ENCODE measurements around the gene ANKS1B. TPM values are rescaled to one million over a fixed set of nuclear protein-coding genes. Genes with fewer than 3 reads are reported as not detected.

Gene ANKS1B
- total and polyA plus RNA-seq, 10 of the 15 experiments (the other 5 are each of a cell fraction or from before 2014, with no cell fraction given) = 0.16 to 1.3 (median 0.82) TPM; not detected in 7

DNA sequence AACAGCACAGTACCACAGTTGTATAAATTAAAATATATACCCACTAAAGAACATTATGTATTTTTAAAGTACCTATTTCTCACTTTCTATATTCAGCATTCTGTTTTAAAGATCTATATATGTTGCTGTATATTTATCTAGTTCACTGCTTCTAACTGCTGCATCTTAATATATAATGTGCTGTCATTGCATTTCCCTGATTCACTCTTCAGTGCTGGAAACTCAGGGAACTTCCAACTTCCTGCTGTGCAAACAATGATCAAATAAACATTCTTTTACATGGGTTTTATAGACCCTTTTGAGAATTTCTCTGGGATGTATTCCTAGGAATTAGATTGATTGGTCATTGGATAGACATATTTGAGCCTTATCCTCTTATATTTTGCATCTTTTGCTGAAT lies 960.5 kb downstream of the ANKS1B start:
- no TSS peak for BruUV-seq (replicated peaks)
- Histone ChIP-seq H3K4me1 (ENCODE audit: control insufficient read depth, insufficient read depth, low read length) (no peaks in the 10 kb centered on the region), H2AFZ (ENCODE audit: control insufficient read depth, low read depth, low read length) (no peak overlapping the region), H3K79me2 (ENCODE audit: control insufficient read depth, insufficient read depth, low read length) (no peaks in the 10 kb centered on the region), H3K4me3 (no peak overlapping the region), H3K9ac (ENCODE audit: control insufficient read depth, insufficient read depth, low read length) (no peak overlapping the region), H3K36me3 (ENCODE audit: control insufficient read depth in 2 of 2, insufficient read depth in 2 of 2, low read length in 1 of 2) (no peaks in the 10 kb centered on the region), H4K20me1 (ENCODE audit: control insufficient read depth, insufficient read depth) (no peaks in the 10 kb centered on the region), H3K27me3 (replicated peaks in 1 of 2; ENCODE audit: control insufficient read depth in 2 of 2, insufficient read depth in 2 of 2, low read length in 1 of 2) (no peaks in the 10 kb centered on the region), H3K4me2 (ENCODE audit: control insufficient read depth, insufficient read depth) (no peak overlapping the region), H3K9me3 (replicated peaks; ENCODE audit: control insufficient read depth, insufficient read depth, low read length) (no peaks in the 10 kb centered on the region), H3K27ac (ENCODE audit: control insufficient read depth, insufficient read depth) (no peak overlapping the region)
- ChIA-PET SMC1A (ENCODE audit: uncharacterized antibody, unreplicated experiment) (no interaction called here), POLR2A (no interaction called here), RAD21 (ENCODE audit: unreplicated experiment) (no interaction called here), CTCF (no interaction called here)
- DNase-seq (ENCODE audit: low read depth, low spot score) (no peak), FAIRE-seq (no peak), ATAC-seq (no peak)
- TF ChIP-seq SUPT20H (IDR thresholded peaks at IDR 0.05; ENCODE audit: borderline replicate concordance, control insufficient read depth, low read depth, low read length) (no peak), HCFC1 (IDR thresholded peaks at IDR 0.05; ENCODE audit: low read length) (no peak), NFYB (IDR thresholded peaks at IDR 0.05; ENCODE audit: insufficient read depth, low read depth, low read length) (no peak), POLR2A (IDR thresholded peaks at IDR 0.05; ENCODE audit: low read depth, low read length) (no peak), ZZZ3 (IDR thresholded peaks at IDR 0.05; ENCODE audit: control insufficient read depth, insufficient read length, low read depth) (no peak), SPI1 (IDR thresholded peaks at IDR 0.05; ENCODE audit: borderline replicate concordance, insufficient read depth, low read depth, low read length) (no peak), ZBED1 (IDR thresholded peaks at IDR 0.05; ENCODE audit: borderline replicate concordance) (no peak), SIX5 (IDR thresholded peaks at IDR 0.05; ENCODE audit: low read depth, low read length, severe bottlenecking) (no peak), RCOR1 (conservative IDR thresholded peaks at IDR 0.05; ENCODE audit: low read depth, low read length) (no peak)
- TF ChIP-seq, protein P1, sequence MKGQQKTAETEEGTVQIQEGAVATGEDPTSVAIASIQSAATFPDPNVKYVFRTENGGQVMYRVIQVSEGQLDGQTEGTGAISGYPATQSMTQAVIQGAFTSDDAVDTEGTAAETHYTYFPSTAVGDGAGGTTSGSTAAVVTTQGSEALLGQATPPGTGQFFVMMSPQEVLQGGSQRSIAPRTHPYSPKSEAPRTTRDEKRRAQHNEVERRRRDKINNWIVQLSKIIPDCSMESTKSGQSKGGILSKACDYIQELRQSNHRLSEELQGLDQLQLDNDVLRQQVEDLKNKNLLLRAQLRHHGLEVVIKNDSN (IDR thresholded peaks at IDR 0.05; ENCODE audit: borderline replicate concordance, extremely low read length, insufficient read depth, low read depth, low read length) = no peak
- TF ChIP-seq, protein P2, sequence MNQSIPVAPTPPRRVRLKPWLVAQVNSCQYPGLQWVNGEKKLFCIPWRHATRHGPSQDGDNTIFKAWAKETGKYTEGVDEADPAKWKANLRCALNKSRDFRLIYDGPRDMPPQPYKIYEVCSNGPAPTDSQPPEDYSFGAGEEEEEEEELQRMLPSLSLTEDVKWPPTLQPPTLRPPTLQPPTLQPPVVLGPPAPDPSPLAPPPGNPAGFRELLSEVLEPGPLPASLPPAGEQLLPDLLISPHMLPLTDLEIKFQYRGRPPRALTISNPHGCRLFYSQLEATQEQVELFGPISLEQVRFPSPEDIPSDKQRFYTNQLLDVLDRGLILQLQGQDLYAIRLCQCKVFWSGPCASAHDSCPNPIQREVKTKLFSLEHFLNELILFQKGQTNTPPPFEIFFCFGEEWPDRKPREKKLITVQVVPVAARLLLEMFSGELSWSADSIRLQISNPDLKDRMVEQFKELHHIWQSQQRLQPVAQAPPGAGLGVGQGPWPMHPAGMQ (IDR thresholded peaks at IDR 0.05; ENCODE audit: borderline replicate concordance) = no peak
- in situ Hi-C loops (cut with MboI) = no loop called here
- intact Hi-C loops (cut with micrococcal nuclease; ENCODE audit: unreplicated experiment) = no loop called here
